DOHH2 (cell line): ENCODE results near the gene ADCY7.

Experiments
- CTCF ChIP-seq: fragments of 200-600 bp; sonication (generic); IDR thresholded peaks from one replicate; pipeline ENCODE4 v1.5.1; 2014; ENCODE audit warnings: antibody characterized with exemption, mild to moderate bottlenecking, low read depth, low read length; ENCODE audit not compliant: poor library complexity, severe bottlenecking
- EZH2phosphoT487 ChIP-seq: fragments of 200-600 bp; sonication (generic); IDR thresholded peaks from 2 replicates; pipeline ENCODE4 v1.6.1; 2017; ENCODE audit warnings: borderline replicate concordance, mild to moderate bottlenecking, antibody characterized with exemption, low read length, moderate library complexity, mixed read lengths

GRCh38 chr16:50360033-50360778, 93.9 kb downstream of the ADCY7 start:
- TF ChIP-seq CTCF (no peak), EZH2phosphoT487 (no peak)
